Measurements from ENCODE around the gene PLXNB1.
"Not testable (repeated sequence)": the region's sequence is repeated elsewhere in the genome, so short reads cannot be mapped to it uniquely, and the experiment has no call there.

The PLXNB1 gene

GRCh38 chr3:48405971-48406370 is 23.9 kb downstream of the PLXNB1 start:
- Histone ChIP-seq H3K27me3 (ENCODE audit: control insufficient read depth, insufficient read depth, low read length) (no peaks in the 10 kb centered on the region), H3K9ac (ENCODE audit: low read length) (no peak overlapping the region), H3K27ac (ENCODE audit: low read length) (no peak overlapping the region), H3K9me3 (ENCODE audit: control insufficient read depth, low read depth, low read length) (no peaks in the 10 kb centered on the region), H3K4me1 (ENCODE audit: control insufficient read depth, low read depth, low read length) (no peaks in the 10 kb centered on the region), H3K4me3 (ENCODE audit: low read length) (no peak overlapping the region), H3K36me3 (ENCODE audit: control insufficient read depth, low read depth, low read length) (peaks cover 81% of the 10 kb centered on the region)

- Histone ChIP-seq H3K27me3 (ENCODE audit: control insufficient read depth, insufficient read depth, low read length) (no peaks in the 10 kb centered on the region), H3K27ac (ENCODE audit: low read length) (no peak overlapping the region), H3K36me3 (ENCODE audit: control insufficient read depth, low read depth, low read length) (peaks cover 76% of the 10 kb centered on the region), H3K9ac (ENCODE audit: low read length) (no peak overlapping the region), H3K4me1 (ENCODE audit: control insufficient read depth, low read depth, low read length) (no peaks in the 10 kb centered on the region), H3K4me3 (ENCODE audit: low read length) (no peak overlapping the region), H3K9me3 (ENCODE audit: control insufficient read depth, low read depth, low read length) (no peaks in the 10 kb centered on the region)
Observed at GRCh38 chr3:48405343-48405881, 24.5 kb downstream of the PLXNB1 start.

- H3K4me1 ChIP-seq (ENCODE audit: control insufficient read depth, low read depth, low read length), result no peaks in the 10 kb centered on the region
- H3K4me3 ChIP-seq (ENCODE audit: low read length), result no peak overlapping the region
- H3K27ac ChIP-seq (ENCODE audit: low read length), result no peak overlapping the region
- no peaks in the 10 kb centered on the region for H3K9me3 ChIP-seq (ENCODE audit: control insufficient read depth, low read depth, low read length)
- H3K9ac ChIP-seq (ENCODE audit: low read length), result no peak overlapping the region
- H3K36me3 ChIP-seq (ENCODE audit: control insufficient read depth, low read depth, low read length), result peaks cover 69% of the 10 kb centered on the region
- H3K27me3 ChIP-seq (ENCODE audit: control insufficient read depth, insufficient read depth, low read length), result no peaks in the 10 kb centered on the region
Observed at GRCh38 chr3:48404440-48405342, 25.2 kb downstream of the PLXNB1 start.

GRCh38 chr3:48403533-48404439 is 26.1 kb downstream of the PLXNB1 start:
- Histone ChIP-seq H3K36me3 (ENCODE audit: control insufficient read depth, low read depth, low read length) (peaks cover 60% of the 10 kb centered on the region), H3K4me3 (ENCODE audit: low read length) (no peak overlapping the region), H3K4me1 (ENCODE audit: control insufficient read depth, low read depth, low read length) (peaks cover 4% of the 10 kb centered on the region), H3K27ac (ENCODE audit: low read length) (no peak overlapping the region), H3K9me3 (ENCODE audit: control insufficient read depth, low read depth, low read length) (no peaks in the 10 kb centered on the region), H3K9ac (ENCODE audit: low read length) (no peak overlapping the region), H3K27me3 (ENCODE audit: control insufficient read depth, insufficient read depth, low read length) (no peaks in the 10 kb centered on the region)

- Histone ChIP-seq H3K27ac (ENCODE audit: low read length) (no peak overlapping the region), H3K4me1 (ENCODE audit: control insufficient read depth, low read depth, low read length) (peaks cover 6% of the 10 kb centered on the region), H3K36me3 (ENCODE audit: control insufficient read depth, low read depth, low read length) (peaks cover 51% of the 10 kb centered on the region)
Observed at GRCh38 chr3:48402907-48403306, 27.0 kb downstream of the PLXNB1 start.

GRCh38 chr3:48402281-48402732 is 27.6 kb downstream of the PLXNB1 start:
- Histone ChIP-seq H3K4me3 (ENCODE audit: low read length) (no peak overlapping the region), H3K9me3 (ENCODE audit: control insufficient read depth, low read depth, low read length) (no peaks in the 10 kb centered on the region), H3K9ac (ENCODE audit: low read length) (no peak overlapping the region), H3K36me3 (ENCODE audit: control insufficient read depth, low read depth, low read length) (peaks cover 47% of the 10 kb centered on the region), H3K27me3 (ENCODE audit: control insufficient read depth, insufficient read depth, low read length) (no peaks in the 10 kb centered on the region), H3K4me1 (ENCODE audit: control insufficient read depth, low read depth, low read length) (peaks cover 6% of the 10 kb centered on the region), H3K27ac (ENCODE audit: low read length) (no peak overlapping the region)

More at GRCh38 chr3:48402907-48403306, 27.0 kb downstream of the PLXNB1 start:
- H3K9ac ChIP-seq (ENCODE audit: low read length), result no peak overlapping the region
- H3K9me3 ChIP-seq (ENCODE audit: control insufficient read depth, low read depth, low read length), result no peaks in the 10 kb centered on the region
- no peaks in the 10 kb centered on the region for H3K27me3 ChIP-seq (ENCODE audit: control insufficient read depth, insufficient read depth, low read length)
- H3K4me3 ChIP-seq (ENCODE audit: low read length), result no peak overlapping the region

GRCh38 chr3:48401434-48401901 is 28.4 kb downstream of the PLXNB1 start:
- H3K4me3 ChIP-seq (ENCODE audit: low read length); H3K27ac ChIP-seq (ENCODE audit: low read length); H3K27me3 ChIP-seq (ENCODE audit: control insufficient read depth, insufficient read depth, low read length); H3K9ac ChIP-seq (ENCODE audit: low read length); H3K9me3 ChIP-seq (ENCODE audit: control insufficient read depth, low read depth, low read length); H3K4me1 ChIP-seq (ENCODE audit: control insufficient read depth, low read depth, low read length): not testable (repeated sequence)
- peaks cover 39% of the 10 kb centered on the region for H3K36me3 ChIP-seq (ENCODE audit: control insufficient read depth, low read depth, low read length)

- peaks cover 6% of the 10 kb centered on the region for H3K4me1 ChIP-seq (ENCODE audit: control insufficient read depth, low read depth, low read length)
- H3K36me3 ChIP-seq (ENCODE audit: control insufficient read depth, low read depth, low read length), result peaks cover 34% of the 10 kb centered on the region
- H3K4me3 ChIP-seq (ENCODE audit: low read length), result no peak overlapping the region
- H3K27me3 ChIP-seq (ENCODE audit: control insufficient read depth, insufficient read depth, low read length), result no peaks in the 10 kb centered on the region
- no peaks in the 10 kb centered on the region for H3K9me3 ChIP-seq (ENCODE audit: control insufficient read depth, low read depth, low read length)
- H3K27ac ChIP-seq (ENCODE audit: low read length), result no peak overlapping the region
- no peak overlapping the region for H3K9ac ChIP-seq (ENCODE audit: low read length)
Observed at GRCh38 chr3:48400824-48401433, 29.0 kb downstream of the PLXNB1 start.

- Histone ChIP-seq H3K4me1 (ENCODE audit: control insufficient read depth, low read depth, low read length) (peaks cover 6% of the 10 kb centered on the region), H3K4me3 (ENCODE audit: low read length) (no peak overlapping the region), H3K27me3 (ENCODE audit: control insufficient read depth, insufficient read depth, low read length) (no peaks in the 10 kb centered on the region), H3K27ac (ENCODE audit: low read length) (no peak overlapping the region), H3K36me3 (ENCODE audit: control insufficient read depth, low read depth, low read length) (peaks cover 20% of the 10 kb centered on the region), H3K9ac (ENCODE audit: low read length) (no peak overlapping the region), H3K9me3 (ENCODE audit: control insufficient read depth, low read depth, low read length) (no peaks in the 10 kb centered on the region)
Observed at GRCh38 chr3:48399387-48400172, 30.3 kb downstream of the PLXNB1 start.

GRCh38 chr3:48398701-48399386 is 31.0 kb downstream of the PLXNB1 start:
- peaks cover 6% of the 10 kb centered on the region for H3K4me1 ChIP-seq (ENCODE audit: control insufficient read depth, low read depth, low read length)
- H3K9me3 ChIP-seq (ENCODE audit: control insufficient read depth, low read depth, low read length), result no peaks in the 10 kb centered on the region
- no peak overlapping the region for H3K27ac ChIP-seq (ENCODE audit: low read length)
- H3K36me3 ChIP-seq (ENCODE audit: control insufficient read depth, low read depth, low read length), result peaks cover 13% of the 10 kb centered on the region
- H3K9ac ChIP-seq (ENCODE audit: low read length), result no peak overlapping the region
- H3K4me3 ChIP-seq (ENCODE audit: low read length), result no peak overlapping the region
- no peaks in the 10 kb centered on the region for H3K27me3 ChIP-seq (ENCODE audit: control insufficient read depth, insufficient read depth, low read length)

All from iPS-18a (cell line).